Measurements from ENCODE around the gene DEPDC1. TPM values are rescaled to one million over a fixed set of nuclear protein-coding genes. Genes with fewer than 3 reads are reported as not detected.
"Not testable (repeated sequence)": the region's sequence is repeated elsewhere in the genome, so short reads cannot be mapped to it uniquely, and the experiment has no call there.

Gene DEPDC1
- total RNA-seq, 1 experiment from 2014 or later: 61.9 TPM

GRCh38 chr1:68495532-68495931 lies 1.4 kb downstream of the DEPDC1 start (continued):
- no peak for TF ChIP-seq CTCF (IDR thresholded peaks at IDR 0.05 in 2 of 3, conservative IDR thresholded peaks at IDR 0.05 in 1 of 3; ENCODE audit: borderline replicate concordance in 1 of 3, insufficient read depth in 1 of 3, low read depth in 2 of 3, low read length in 2 of 3)

DNA sequence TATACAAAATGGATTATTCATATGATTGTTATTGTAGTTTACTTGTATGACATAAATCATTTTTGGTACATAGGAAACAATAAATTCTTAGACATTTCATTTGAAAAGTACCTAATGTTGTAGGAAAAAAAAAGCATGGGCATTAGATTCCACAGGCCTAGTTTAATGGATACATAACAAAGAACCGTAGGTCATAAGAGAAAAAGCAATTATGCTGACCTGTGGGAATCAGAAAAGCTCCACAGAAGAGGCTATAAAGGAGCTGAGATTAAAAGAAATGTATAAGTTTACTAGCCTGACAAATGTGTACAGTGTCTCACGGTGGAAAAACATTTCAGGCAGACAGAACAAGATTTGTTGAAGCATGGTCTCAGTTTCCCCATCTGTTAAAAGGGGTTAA lies 3.7 kb downstream of the DEPDC1 start:
- BruUV-seq (replicated peaks): no TSS peak
- Histone ChIP-seq H3K36me3 (ENCODE audit: control insufficient read depth in 1 of 2, insufficient read depth in 2 of 2, low read length in 2 of 2) (peaks cover 13 to 23% of the 10 kb centered on the region in 2 experiments), H3K9me2 (ENCODE audit: insufficient read depth) (no peaks in the 10 kb centered on the region), H3K27ac (ENCODE audit: low read depth, low read length) (no peak overlapping the region), H2AFZ (ENCODE audit: low read depth, low read length, poor library complexity, severe bottlenecking) (no peak overlapping the region), H3K4me2 (ENCODE audit: low read length) (no peak overlapping the region), H3K9ac (ENCODE audit: low read length) (no peak overlapping the region), H3K9me3 (ENCODE audit: control insufficient read depth in 1 of 2, insufficient read depth in 1 of 2, low read depth in 1 of 2, low read length in 2 of 2) (no peaks in the 10 kb centered on the region), H3K4me1 (ENCODE audit: control insufficient read depth in 1 of 2, insufficient read depth in 2 of 2, low read length in 2 of 2) (peaks cover 7 to 17% of the 10 kb centered on the region in 2 experiments; a peak in 3 of 4 replicates), H3K79me2 (ENCODE audit: insufficient read depth, low read length) (peaks cover 83% of the 10 kb centered on the region), H3K27me3 (ENCODE audit: insufficient read depth, low read length) (no peaks in the 10 kb centered on the region), H4K20me1 (ENCODE audit: insufficient read depth) (no peaks in the 10 kb centered on the region), H3K4me3 (replicated peaks in 1 of 2; ENCODE audit: low read depth in 1 of 2, low read length in 2 of 2) (no peak overlapping the region)
- no peak for DNase-seq (ENCODE audit: low read depth, low spot score)
- ChIA-PET POLR2A (no interaction called here), CTCF (no interaction called here), RAD21 (ENCODE audit: low non-redundant PET in 1 of 2, low total read pairs in 2 of 2, uncharacterized antibody in 2 of 2, unreplicated experiment in 2 of 2) (no interaction called here)
- intact Hi-C loops (cut with micrococcal nuclease): no loop called here
- TF ChIP-seq ZFX (IDR thresholded peaks at IDR 0.05) (no peak), POLR2A (IDR thresholded peaks at IDR 0.05; ENCODE audit: borderline replicate concordance, extremely low read depth, insufficient read depth, insufficient read length) (no peak), SRF (IDR thresholded peaks at IDR 0.05; ENCODE audit: low read depth) (no peak), ZNF274 (IDR thresholded peaks at IDR 0.05; ENCODE audit: low read depth, low read length) (no peak), CTCF (IDR thresholded peaks at IDR 0.05 in 2 of 3, conservative IDR thresholded peaks at IDR 0.05 in 1 of 3; ENCODE audit: borderline replicate concordance in 1 of 3, insufficient read depth in 1 of 3, low read depth in 2 of 3, low read length in 2 of 3) (no peak), YY1 (IDR thresholded peaks at IDR 0.05; ENCODE audit: extremely low read depth, insufficient replicate concordance, low read depth, low read length) (no peak), ELF1 (IDR thresholded peaks at IDR 0.05; ENCODE audit: borderline replicate concordance, low read depth) (no peak), TCF7L2 (IDR thresholded peaks at IDR 0.05; ENCODE audit: borderline replicate concordance, extremely low read depth, insufficient read depth, insufficient read length) (no peak), POLR2AphosphoS5 (IDR thresholded peaks at IDR 0.05; ENCODE audit: low read depth, low read length) (no peak)
- TF ChIP-seq, protein P1, sequence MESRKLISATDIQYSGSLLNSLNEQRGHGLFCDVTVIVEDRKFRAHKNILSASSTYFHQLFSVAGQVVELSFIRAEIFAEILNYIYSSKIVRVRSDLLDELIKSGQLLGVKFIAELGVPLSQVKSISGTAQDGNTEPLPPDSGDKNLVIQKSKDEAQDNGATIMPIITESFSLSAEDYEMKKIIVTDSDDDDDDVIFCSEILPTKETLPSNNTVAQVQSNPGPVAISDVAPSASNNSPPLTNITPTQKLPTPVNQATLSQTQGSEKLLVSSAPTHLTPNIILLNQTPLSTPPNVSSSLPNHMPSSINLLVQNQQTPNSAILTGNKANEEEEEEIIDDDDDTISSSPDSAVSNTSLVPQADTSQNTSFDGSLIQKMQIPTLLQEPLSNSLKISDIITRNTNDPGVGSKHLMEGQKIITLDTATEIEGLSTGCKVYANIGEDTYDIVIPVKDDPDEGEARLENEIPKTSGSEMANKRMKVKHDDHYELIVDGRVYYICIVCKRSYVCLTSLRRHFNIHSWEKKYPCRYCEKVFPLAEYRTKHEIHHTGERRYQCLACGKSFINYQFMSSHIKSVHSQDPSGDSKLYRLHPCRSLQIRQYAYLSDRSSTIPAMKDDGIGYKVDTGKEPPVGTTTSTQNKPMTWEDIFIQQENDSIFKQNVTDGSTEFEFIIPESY (IDR thresholded peaks at IDR 0.05; ENCODE audit: extremely low read depth, insufficient replicate concordance, low read length): no peak
- no peak for ATAC-seq

DNA sequence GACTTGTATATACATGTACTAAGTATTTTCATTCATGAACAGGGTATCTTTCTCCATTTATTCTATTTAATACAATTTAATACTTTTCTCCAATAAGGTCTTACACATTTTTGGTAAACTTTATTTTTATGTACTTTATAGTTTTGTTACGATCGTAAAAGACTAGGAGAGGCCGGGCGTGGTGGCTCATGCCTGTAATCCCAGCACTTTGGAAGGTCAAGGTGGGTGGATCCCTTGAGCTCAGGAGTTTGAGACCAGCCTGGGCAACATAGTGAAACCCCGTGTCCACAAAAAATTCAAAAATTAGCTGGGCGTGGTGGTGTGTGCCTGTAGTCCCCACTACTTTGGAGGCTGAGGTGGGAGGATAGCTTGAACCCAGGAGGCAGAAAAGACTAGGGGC lies 4.6 kb downstream of the DEPDC1 start:
- H2AFZ ChIP-seq (ENCODE audit: low read depth, low read length, poor library complexity, severe bottlenecking); CTCF ChIA-PET; ATAC-seq; intact Hi-C loops (cut with micrococcal nuclease); H4K20me1 ChIP-seq (ENCODE audit: insufficient read depth); H3K9me2 ChIP-seq (ENCODE audit: insufficient read depth); H3K27ac ChIP-seq (ENCODE audit: low read depth, low read length); H3K4me1 ChIP-seq (ENCODE audit: control insufficient read depth in 1 of 2, insufficient read depth in 2 of 2, low read length in 2 of 2); POLR2A ChIA-PET; H3K4me3 ChIP-seq (replicated peaks in 1 of 2; ENCODE audit: low read depth in 1 of 2, low read length in 2 of 2); H3K4me2 ChIP-seq (ENCODE audit: low read length); H3K9ac ChIP-seq (ENCODE audit: low read length); DNase-seq (ENCODE audit: low read depth, low spot score); BruUV-seq (replicated peaks); H3K27me3 ChIP-seq (ENCODE audit: insufficient read depth, low read length); H3K9me3 ChIP-seq (ENCODE audit: control insufficient read depth in 1 of 2, insufficient read depth in 1 of 2, low read depth in 1 of 2, low read length in 2 of 2); RAD21 ChIA-PET (ENCODE audit: low non-redundant PET in 1 of 2, low total read pairs in 2 of 2, uncharacterized antibody in 2 of 2, unreplicated experiment in 2 of 2): not testable (repeated sequence)
- Histone ChIP-seq H3K79me2 (ENCODE audit: insufficient read depth, low read length) (peaks cover 91% of the 10 kb centered on the region), H3K36me3 (ENCODE audit: control insufficient read depth in 1 of 2, insufficient read depth in 2 of 2, low read length in 2 of 2) (peaks cover 21 to 31% of the 10 kb centered on the region in 2 experiments)

Data from HCT116 (cell line).